ENCODE data around the gene DCTPP1.
A peak's percentile ranks its signal among the peaks of the same experiment; 100 is the strongest.

Gene DCTPP1

DNA sequence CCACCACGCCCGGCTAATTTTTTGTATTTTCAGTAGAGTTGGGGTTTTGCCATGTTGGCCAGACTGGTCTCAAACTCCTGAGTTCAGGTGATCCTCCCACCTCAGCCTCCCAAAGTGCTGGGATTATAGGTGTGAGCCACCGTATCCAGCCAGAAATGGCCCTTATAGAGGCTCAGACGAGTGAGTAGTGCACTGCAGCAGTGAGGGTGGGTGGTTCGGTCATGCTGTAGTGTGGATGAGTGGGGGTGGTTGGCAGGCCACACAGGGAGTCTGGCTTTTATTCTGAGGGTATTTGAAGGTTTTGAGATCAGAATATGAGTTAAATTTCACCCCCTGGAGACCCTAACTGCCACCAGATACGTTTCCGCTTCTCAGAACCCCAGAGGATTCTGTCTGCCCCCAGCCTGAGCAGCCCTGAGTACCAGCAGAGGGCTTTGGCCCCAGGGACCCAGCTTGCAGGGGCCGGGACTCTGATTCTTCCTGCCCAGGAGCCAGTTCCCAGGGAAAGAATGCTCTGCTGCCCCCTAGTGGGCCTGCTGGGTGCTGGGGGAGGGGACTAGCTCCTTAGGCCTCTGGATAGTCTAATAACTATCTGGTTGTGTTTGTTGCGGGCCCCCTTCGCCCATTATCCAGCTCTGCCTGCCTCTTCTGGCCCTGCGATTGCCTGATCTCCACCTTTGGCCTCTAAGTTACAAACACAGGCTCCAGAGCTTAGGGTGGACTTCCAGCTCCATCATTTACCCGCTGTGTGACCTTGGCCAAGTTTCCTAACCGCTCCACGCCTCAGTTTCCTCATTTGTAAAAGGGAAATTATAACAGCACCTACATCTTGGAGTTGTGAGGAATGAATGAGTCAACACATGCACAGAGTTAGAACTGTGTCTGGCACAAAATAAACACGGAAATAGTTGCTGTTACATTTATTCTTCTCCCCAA is 20.4 kb downstream of the DCTPP1 start:
- no peak for TF ChIP-seq GATA2 (IDR thresholded peaks at IDR 0.05; ENCODE audit: low read depth, low read length)
- TF ChIP-seq GATA3 (IDR thresholded peaks at IDR 0.05; ENCODE audit: low read depth, low read length), result no peak

DNA sequence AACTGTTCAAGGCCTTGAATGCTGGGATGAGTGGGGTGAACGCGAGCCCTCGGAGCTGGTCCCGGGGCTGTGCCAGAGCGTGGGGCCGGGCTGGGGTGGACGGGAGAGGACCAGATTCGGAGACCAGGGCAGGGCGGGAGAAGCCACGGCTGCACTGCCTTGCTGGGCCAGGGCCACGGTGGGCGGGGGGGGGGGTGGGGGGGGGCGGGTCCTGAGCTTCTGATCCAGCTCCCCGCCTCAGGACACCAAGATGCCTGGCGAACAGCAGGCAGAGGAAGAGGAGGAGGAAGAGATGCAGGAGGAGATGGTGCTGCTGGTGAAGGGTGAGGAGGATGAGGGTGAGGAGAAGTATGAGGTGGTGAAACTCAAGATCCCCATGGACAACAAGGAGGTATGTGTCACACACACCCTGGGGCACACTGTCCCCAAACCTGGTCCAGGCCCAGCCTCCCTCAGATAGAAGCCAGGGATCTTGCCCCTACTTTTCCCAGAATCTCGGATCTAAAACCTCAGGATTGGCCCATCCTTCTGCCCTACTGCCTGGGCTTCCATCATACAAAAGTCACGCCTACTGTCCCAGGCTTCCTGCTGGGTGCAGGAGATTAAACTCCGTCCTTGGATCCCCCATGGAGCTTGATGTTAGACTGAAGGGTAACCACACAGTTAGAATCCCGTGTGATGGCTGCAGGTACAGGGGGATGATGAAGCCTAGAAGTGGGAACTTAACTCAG is 21.9 kb downstream of the DCTPP1 start:
- TF ChIP-seq GATA2 (IDR thresholded peaks at IDR 0.05; ENCODE audit: low read depth, low read length) (no peak), GATA3 (IDR thresholded peaks at IDR 0.05; ENCODE audit: low read depth, low read length) (no peak)

DNA sequence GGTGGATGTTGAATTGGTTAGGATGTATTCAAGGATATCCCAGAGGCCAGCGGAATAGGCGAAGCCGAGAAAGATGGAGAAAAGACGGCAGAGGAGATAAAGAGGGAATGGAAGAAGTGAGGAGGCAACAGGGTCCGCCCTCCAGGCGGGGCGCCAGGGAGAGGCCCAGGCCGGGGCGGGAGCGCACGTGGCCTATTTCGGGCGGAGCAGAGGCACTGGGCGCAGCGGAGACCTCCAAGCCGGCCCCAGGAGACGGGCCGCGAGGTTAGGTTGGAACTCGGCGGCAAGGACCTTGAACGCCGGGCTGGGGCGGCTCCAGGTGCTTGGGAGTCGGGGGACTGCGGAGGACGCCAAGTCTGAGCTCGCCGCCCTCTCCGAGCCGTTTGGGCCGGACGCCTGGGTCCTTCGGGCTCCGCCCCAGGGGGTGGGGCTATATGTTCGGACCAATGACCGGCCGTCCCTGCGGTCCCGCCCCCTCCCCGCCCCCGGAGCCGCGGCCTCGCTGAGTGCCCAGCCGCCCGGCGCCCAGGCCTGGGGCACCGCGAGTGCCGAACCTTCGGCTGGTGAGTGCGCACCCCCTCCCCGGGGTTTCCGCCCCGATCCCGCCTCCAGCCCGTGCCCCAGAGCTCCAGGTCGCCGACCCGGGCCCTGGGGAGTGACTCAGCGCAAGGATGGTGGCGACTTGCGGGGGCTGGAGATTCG is 22.6 kb downstream of the DCTPP1 start, which contains the start of gene ZNF771:
Gene ZNF771, plus strand, starts transcription at position 505 of the 702 bp plus-strand sequence. CDS start 448 bp downstream, outside the sequence.
- TF ChIP-seq GATA3 (IDR thresholded peaks at IDR 0.05; ENCODE audit: low read depth, low read length) (no peak), GATA2 (IDR thresholded peaks at IDR 0.05; ENCODE audit: low read depth, low read length) (peak; percentile 43; the same call in 1 of the 2 replicates)

DNA sequence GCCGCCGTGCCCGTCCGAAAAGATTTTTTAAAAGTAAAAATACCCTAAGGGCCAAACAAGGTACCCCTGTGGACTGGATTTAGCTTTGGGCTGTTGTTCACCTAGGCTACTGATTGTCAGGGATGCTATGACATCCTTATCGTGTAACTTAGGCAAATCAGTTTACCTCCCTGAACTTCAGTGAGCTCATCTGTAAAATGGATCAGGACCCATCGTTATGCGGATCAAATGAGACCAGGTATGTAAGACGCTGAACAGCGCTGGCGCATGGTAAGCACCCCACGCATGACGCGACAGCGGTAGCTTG is 23.1 kb downstream of the DCTPP1 start:
- no peak for TF ChIP-seq GATA3 (IDR thresholded peaks at IDR 0.05; ENCODE audit: low read depth, low read length)
- no peak for TF ChIP-seq GATA2 (IDR thresholded peaks at IDR 0.05; ENCODE audit: low read depth, low read length)

DNA sequence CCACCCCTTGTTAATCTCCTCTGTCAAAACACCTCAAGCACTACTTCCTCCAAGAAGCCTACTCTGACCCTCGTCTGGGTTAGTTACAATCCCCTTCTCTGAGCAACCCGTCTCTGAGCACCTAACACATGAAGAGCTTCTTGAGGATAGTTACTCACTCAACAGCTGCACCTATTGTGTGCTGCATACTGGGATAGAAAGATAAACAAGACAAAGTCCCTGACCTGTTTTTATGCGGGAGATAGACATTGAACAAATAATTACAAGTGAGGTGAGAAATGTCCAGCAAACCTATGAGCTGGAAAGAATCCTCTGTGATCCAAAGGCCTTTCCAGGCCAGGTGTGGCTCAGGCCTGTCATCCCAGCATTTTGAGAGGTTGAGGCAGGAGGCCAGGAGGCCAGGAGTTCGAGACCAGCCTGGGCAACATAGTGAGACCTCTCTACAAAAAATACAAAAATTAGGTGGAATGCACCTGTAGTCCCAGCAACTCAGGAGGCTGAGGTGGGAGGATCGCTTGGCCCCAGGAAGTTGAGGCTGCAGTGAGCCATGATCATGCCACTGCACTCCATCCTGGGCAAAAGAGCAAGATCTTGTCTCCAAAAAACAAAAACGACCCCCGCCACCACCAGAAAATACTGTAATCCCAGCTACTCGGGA is 27.9 kb downstream of the DCTPP1 start:
- TF ChIP-seq GATA2 (IDR thresholded peaks at IDR 0.05; ENCODE audit: low read depth, low read length) (no peak), GATA3 (IDR thresholded peaks at IDR 0.05; ENCODE audit: low read depth, low read length) (no peak)

DNA sequence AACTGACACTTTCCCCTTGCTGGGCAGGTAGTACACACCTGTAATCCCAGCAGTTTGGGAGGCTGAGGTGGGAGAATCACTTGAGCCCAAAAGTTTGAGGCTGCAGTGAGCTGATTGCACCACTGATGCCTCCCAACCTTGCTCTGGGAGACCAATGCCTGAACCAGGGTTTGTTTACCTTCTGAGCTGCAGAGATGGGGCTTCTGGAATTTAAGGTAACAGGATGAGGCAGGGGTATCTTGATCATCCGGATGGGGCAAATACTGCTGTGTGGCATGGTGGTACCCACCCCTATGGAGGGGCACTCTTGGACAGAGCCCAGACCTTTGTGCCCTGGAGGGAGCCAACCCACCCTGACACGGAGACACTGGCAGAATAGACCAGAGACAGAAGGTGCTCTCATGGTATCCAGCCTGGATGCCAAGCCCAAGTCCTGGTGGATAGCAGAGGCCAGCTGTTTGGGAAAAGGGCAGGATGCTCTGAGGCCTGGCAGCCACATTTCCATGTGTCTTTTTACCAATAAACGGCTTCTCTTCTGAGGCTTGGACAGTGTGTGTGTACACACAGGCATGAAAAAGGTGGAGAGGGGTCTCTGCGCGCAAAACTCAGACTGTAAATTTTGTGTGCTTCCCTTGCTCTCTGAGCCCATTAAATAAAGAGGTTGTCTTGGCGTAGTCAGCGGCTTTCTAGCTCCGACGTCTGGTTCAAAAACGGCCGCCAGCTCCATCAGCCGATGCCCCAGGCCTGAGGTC is 30.2 kb downstream of the DCTPP1 start:
- no peak for TF ChIP-seq GATA3 (IDR thresholded peaks at IDR 0.05; ENCODE audit: low read depth, low read length)
- TF ChIP-seq GATA2 (IDR thresholded peaks at IDR 0.05; ENCODE audit: low read depth, low read length), result no peak

DNA sequence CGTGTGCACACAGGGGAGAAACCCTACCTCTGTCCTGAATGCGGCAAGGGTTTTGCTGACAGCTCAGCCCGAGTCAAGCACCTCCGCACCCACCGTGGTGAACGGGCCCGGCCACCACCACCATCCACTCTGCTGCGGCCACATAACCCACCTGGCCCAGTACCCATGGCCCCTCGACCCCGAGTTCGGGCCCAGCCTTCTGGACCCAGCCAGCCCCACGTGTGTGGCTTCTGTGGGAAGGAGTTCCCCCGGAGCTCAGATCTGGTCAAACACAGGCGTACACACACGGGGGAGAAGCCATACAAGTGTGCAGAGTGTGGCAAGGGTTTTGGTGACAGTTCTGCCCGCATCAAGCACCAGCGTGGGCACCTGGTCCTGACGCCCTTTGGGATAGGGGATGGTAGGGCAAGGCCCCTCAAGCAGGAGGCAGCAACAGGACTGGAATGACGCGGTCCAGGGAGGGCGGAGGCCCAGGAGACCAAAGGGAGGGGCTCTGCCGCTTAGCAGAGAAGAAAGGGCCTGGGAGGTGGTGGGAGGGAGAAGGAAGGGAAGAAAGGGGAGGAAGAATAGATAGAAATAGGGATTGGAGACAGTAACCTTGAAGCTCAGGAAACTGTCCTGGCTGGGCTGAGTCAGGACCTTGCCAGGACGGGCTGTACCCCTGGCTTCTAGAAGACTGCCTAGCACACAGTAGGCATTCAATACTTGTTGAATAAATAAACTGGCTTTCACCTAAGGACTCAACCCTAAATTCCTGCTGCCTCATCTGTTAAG is 31.0 kb downstream of the DCTPP1 start:
- TF ChIP-seq GATA2 (IDR thresholded peaks at IDR 0.05; ENCODE audit: low read depth, low read length) (no peak), GATA3 (IDR thresholded peaks at IDR 0.05; ENCODE audit: low read depth, low read length) (no peak)

DNA sequence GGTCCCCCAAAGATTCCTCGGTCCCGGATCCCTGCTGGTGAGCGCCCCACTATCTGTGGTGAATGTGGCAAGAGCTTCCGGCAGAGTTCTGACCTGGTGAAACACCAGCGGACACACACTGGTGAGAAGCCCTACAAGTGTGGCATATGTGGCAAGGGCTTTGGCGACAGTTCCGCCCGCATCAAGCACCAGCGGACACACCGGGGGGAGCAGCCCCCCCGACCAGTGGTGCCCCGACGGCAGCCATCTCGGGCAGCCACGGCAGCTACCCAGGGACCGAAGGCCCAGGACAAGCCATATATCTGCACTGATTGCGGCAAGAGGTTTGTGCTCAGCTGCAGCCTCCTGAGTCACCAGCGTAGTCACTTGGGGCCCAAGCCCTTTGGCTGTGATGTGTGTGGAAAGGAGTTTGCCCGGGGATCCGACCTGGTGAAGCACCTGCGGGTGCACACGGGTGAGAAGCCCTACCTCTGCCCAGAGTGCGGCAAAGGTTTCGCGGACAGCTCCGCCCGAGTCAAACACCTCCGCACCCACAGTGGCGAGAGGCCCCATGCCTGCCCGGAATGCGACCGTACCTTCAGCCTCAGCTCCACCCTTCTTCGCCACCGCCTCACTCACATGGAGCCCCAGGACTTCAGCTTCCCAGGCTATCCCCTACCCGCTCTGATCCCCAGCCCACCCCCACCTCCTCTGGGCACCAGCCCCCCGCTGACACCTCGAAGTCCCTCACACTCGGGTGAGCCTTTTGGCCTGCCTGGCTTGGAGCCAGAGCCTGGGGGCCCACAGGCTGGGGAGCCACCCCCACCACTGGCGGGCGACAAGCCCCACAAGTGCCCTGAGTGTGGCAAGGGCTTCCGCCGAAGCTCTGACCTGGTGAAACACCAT is 31.8 kb downstream of the DCTPP1 start:
- no peak for TF ChIP-seq GATA3 (IDR thresholded peaks at IDR 0.05; ENCODE audit: low read depth, low read length)
- TF ChIP-seq GATA2 (IDR thresholded peaks at IDR 0.05; ENCODE audit: low read depth, low read length), result no peak

DNA sequence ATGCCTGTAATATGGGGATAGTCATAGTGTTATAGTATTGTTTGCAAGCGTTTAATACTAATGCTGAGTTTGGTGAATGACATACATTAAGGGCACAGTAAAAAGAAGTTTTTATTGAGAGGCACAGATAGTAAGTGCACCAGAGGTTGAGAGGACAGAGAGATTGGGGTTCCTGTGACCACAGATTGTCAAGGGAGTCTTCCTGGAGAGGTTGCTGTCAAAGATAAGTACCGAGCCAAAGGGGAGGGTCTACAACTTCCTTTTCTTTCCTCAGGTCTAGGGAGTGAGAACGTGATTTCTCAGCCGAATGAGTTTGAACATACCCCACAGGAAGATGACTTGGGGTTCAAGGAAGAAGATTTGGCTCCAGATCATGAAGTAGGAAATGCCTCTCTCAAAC is 32.8 kb downstream of the DCTPP1 start:
- no peak for TF ChIP-seq GATA2 (IDR thresholded peaks at IDR 0.05; ENCODE audit: low read depth, low read length)
- TF ChIP-seq GATA3 (IDR thresholded peaks at IDR 0.05; ENCODE audit: low read depth, low read length), result no peak

DNA sequence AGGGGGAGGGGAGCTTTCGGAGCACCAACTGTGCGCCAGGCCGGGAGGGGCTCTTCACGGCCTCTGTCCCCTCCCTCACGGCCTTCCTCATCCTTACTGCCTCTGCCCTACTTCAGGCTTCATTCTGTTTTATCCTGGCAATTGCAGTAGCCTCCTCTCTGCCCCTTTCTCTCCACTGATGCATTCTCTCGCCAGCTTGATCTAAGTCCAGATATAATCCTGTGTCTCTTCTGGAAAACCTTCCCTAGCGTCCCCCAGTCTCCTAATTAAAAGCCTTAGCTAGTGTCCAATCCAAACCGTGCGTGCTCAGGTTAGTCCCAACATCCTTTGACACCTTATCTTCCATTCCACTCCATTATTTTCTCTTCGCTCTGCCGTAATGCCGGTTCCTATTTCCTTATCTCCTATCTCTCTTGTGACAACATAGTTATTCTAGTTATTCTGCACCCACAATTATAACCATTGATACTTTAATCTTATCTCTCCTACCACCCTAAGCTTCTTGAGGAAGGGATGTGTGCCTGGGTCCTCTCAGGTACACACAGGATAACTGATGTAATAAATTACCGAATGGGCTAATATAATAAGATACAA is 33.7 kb downstream of the DCTPP1 start:
- TF ChIP-seq GATA3 (IDR thresholded peaks at IDR 0.05; ENCODE audit: low read depth, low read length) (no peak), GATA2 (IDR thresholded peaks at IDR 0.05; ENCODE audit: low read depth, low read length) (peak; percentile 80)
